ENCODE data around the gene WDR5B.

- no peak for TF ChIP-seq CTCF (conservative IDR thresholded peaks at IDR 0.05)
- TF ChIP-seq ZFX (IDR thresholded peaks at IDR 0.05), result no peak
Observed at GRCh38 chr3:122377975-122378374, 37.9 kb downstream of the WDR5B start.

Measured in C4-2B (cell line).